Spinal cord (tissue), 10 donors: ENCODE results near the gene SOX5. TPM values are rescaled to one million over a fixed set of nuclear protein-coding genes. Genes with fewer than 3 reads are reported as not detected.

Source experiments
- DNase-seq, 6 donors: peaks; one replicate each; pipeline versions ENCODE4 v3.0.0 to v3.0.0-alpha.2; 2013 to 2015; ENCODE audit warnings: low spot score in 6 of 6, low read depth in 4 of 6
- H3K27ac ChIP-seq: one replicate; pipeline ENCODE4 v1.5.1; 2013; ENCODE audit warnings: low read depth, low read length, control low read depth
- H3K27me3 ChIP-seq: one replicate; pipeline ENCODE4 v1.6.1; 2013; ENCODE audit warnings: low read length; ENCODE audit not compliant: control insufficient read depth, insufficient read depth
- H3K36me3 ChIP-seq: one replicate; pipeline ENCODE4 v1.6.1; 2013; ENCODE audit warnings: low read length; ENCODE audit not compliant: control insufficient read depth, insufficient read depth
- H3K4me1 ChIP-seq: one replicate; pipeline ENCODE4 v1.6.1; 2013; ENCODE audit warnings: low read length; ENCODE audit not compliant: control insufficient read depth, insufficient read depth
- H3K4me3 ChIP-seq: one replicate; pipeline ENCODE4 v1.5.1; 2013; ENCODE audit warnings: low read depth, low read length, control low read depth
- H3K9me3 ChIP-seq: one replicate; pipeline ENCODE4 v1.6.1; 2013; ENCODE audit warnings: low read length; ENCODE audit not compliant: control insufficient read depth, insufficient read depth
- WGBS: methylation state at CpG from one replicate; pipeline ENCODE4 v1.1.5; 2013; ENCODE audit warnings: missing lambda C conversion rate; ENCODE audit not compliant: insufficient coverage; 5-methylcytosine and 5-hydroxymethylcytosine counted together
- polyA plus RNA-seq, 2 donors: library from polyadenylated mRNA; unstranded; fragments of 120-200 nt; gene quantifications; one replicate each; pipeline ENCODE4 v1.2.1, GENCODE V29; 2013; ENCODE audit not compliant: insufficient read length in 2 of 2
- total RNA-seq, 2 donors: library from RNA; depleted of rRNA in 1 of 2; stranded (reverse); fragments of 120-200 nt in 1 of 2; fragments of >200 nt in 1 of 2; gene quantifications; one replicate each; pipeline versions ENCODE4 v1.2.3 to v1.2.4, GENCODE V29; 2013 to 2014
- donor health status: healthy.

The SOX5 gene
- total and polyA plus RNA-seq, 4 donors, result 20.3 to 48.8 (median 41.8) TPM

DNA sequence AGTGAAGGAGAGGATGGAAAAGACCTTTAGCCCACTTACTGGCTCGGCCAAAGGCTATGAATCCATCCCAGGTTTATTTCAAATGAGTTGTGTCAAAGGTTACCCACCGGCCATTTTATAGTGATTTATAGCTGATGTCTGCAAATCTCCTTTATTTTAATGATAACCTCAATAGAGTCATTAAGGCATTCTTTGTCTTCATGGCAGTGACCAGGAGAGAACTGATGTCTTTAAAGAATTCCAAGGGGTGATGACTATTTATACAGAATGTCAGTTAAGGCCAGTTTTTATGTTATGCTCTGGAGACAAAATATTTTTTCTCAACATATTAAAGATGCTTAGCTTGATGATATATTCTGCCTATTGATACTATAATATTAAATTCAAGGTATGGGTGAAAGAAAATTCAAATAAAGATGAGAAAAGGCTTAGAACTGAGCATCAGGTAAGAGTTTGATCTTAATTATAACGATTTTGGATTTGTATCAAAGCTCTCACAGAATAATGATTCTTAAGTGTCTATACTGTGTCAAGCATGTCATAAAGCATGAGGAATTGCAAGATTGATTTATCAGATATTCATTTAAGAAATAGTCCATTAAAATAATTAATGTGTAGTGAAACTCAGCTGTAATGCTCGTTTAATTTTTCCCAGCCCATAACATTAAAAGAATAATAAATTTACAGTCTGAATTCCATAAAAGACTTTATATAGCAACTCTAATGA is 361.5 kb downstream of the SOX5 start:
- Histone ChIP-seq H3K9me3 (no peaks in the 10 kb centered on the region), H3K27me3 (no peaks in the 10 kb centered on the region), H3K4me3 (no peak overlapping the region), H3K36me3 (no peaks in the 10 kb centered on the region), H3K27ac (no peak overlapping the region), H3K4me1 (no peaks in the 10 kb centered on the region)
- WGBS, result no CpG with 5 or more reads among the region's 4 CpGs
- DNase-seq, result no peak

DNA sequence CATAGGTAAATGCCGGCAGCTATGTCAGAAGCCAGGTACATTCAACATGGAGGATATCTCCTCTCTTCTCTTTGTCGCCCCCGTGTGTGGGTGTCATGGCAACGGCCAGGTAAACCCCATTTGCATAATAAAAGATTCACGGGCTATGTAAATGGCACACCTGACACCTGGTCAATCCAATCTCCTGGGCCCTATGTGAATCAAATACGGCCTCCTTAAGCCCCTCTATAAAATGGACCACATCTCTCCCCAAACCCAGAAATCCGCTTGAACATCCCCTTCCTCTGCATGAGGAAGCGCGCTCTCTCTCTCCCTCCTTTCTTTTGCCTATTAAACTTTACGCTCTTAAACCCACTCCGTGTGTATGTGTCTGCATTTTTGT is 363.7 kb downstream of the SOX5 start:
- no peaks in the 10 kb centered on the region for H3K9me3 ChIP-seq
- 69% methylated on average over 7 of the region's 11 CpGs for WGBS

DNA sequence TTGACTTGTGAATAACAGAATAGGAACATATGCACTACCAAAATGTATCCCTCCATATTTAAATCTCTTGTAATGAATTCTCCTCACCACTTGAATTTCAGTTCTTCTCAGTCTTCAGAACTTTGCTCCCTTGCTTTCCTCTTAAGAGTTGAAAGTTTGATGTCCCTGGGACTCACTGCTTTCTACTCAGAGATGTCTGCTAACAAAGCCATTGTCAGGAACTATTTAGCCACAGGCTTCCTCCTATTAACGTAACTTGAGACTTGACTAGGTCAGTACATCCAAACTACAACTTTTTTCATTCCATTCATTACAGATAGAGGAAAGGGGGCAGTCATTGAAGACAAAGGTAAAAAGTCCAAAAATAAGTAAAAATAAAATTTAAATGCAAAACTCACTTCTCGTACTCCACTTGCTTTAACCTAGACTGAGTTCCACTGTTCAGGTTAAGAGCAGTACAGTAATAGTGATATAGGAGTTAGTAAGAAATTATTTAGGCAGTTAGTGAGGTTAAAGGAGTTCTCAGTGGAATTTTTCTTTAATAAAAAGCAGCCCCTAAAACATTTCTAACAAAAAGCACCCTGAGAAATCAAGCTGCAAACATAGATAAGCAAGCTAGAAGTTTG is 364.2 kb downstream of the SOX5 start:
- Histone ChIP-seq H3K27me3 (no peaks in the 10 kb centered on the region), H3K36me3 (no peaks in the 10 kb centered on the region), H3K27ac (no peak overlapping the region), H3K4me1 (no peaks in the 10 kb centered on the region), H3K4me3 (no peak overlapping the region), H3K9me3 (no peaks in the 10 kb centered on the region)
- DNase-seq, result no peak
- WGBS, result no CpG with 5 or more reads among the region's 2 CpGs

More for the DNA sequence above, 363.7 kb downstream of the SOX5 start:
- DNase-seq, result no peak
- Histone ChIP-seq H3K4me1 (no peaks in the 10 kb centered on the region), H3K27ac (no peak overlapping the region), H3K36me3 (no peaks in the 10 kb centered on the region), H3K4me3 (no peak overlapping the region), H3K27me3 (no peaks in the 10 kb centered on the region)

DNA sequence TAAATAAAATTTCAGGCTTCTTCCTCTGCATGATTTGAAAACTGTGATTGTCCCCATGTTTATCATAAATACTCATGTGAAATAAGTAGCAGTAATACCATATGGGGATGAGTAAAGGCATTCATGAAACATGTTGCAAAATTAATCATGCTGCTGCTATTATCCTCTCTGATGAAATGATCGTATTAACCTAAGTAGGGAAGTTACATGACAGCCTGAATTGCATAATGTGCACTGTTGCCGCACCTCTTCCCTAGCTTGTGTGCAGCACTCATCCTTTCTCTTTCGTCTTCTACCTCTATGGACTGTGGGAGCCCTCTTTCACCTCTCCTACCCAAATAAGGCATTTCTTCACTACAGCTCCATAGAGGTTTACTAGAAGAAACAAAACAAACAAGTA is 367.6 kb downstream of the SOX5 start:
- no CpG with 5 or more reads among the region's 3 CpGs for WGBS

DNA sequence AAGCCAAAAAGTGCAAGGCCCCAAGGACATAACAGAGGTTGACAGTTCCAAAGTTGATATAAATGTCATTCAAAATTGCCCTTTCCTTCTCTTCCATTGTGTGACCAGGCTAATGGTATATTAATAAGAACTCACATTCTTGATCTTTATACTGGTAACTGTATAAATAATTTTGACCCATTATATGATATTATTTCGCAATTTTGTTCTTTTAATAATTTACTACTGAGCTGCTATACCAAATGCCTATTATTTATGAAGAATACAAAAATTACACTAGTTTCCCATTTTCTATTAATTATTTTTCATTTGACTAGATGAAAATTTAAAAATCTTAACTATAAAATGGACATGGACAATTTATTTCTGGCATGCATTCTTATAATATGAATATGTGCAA is 370.2 kb downstream of the SOX5 start:
- no peak overlapping the region for H3K4me3 ChIP-seq
- no peaks in the 10 kb centered on the region for H3K9me3 ChIP-seq
- no peak overlapping the region for H3K27ac ChIP-seq
- H3K27me3 ChIP-seq, result no peaks in the 10 kb centered on the region
- DNase-seq, result no peak
- no peaks in the 10 kb centered on the region for H3K4me1 ChIP-seq
- no peaks in the 10 kb centered on the region for H3K36me3 ChIP-seq
- no CpG with 5 or more reads among the region's 1 CpG for WGBS

More for the DNA sequence above, 367.6 kb downstream of the SOX5 start:
- Histone ChIP-seq H3K4me3 (no peak overlapping the region), H3K9me3 (no peaks in the 10 kb centered on the region), H3K27ac (no peak overlapping the region), H3K36me3 (no peaks in the 10 kb centered on the region), H3K27me3 (no peaks in the 10 kb centered on the region), H3K4me1 (no peaks in the 10 kb centered on the region)
- DNase-seq, result peak in 1 of 6 donors; percentile 28

DNA sequence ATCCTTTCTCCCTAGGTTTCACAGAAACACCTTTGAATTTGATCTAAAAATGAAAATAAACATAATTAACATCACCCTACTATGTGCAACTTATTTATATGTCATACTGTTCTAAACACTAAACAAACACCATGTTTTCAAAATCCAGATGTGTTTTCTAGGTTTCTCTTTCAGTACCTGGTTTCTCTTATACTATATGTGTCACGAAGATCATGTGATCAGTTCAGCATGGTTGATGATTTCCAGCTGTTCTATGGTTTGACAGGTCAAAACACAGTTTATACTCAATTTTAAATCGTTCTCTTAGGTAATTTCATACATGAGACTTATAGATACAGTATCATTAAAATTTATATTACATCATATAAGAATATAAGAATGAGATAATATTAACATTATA is 373.1 kb downstream of the SOX5 start:
- no peaks in the 10 kb centered on the region for H3K9me3 ChIP-seq
- no CpG with 5 or more reads among the region's 2 CpGs for WGBS

DNA sequence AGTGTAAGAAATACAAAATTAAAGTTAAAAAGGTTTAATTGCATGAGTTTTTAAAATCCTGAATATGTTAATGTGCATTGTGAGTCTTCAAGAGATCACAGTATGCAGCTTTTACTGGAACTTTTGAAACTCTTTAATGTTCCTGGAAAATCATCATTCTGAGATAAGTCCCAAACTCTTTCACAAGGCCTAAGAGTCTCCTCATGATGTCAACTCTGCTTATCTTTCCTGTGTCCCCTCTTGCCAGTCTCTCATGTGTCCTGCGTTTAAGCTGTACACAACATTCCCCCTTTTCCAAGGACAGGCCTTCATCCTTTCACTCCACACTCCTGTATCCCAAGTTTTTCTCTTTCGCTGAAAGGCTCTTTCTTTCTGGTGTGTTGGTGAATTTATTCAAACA is 380.1 kb downstream of the SOX5 start:
- no peak overlapping the region for H3K27ac ChIP-seq
- H3K4me1 ChIP-seq, result no peaks in the 10 kb centered on the region
- H3K36me3 ChIP-seq, result no peaks in the 10 kb centered on the region
- H3K9me3 ChIP-seq, result no peaks in the 10 kb centered on the region
- H3K27me3 ChIP-seq, result no peaks in the 10 kb centered on the region
- no peak for DNase-seq
- WGBS, result 80% methylated on average over 1 of the region's 2 CpGs
- no peak overlapping the region for H3K4me3 ChIP-seq

More for the DNA sequence above, 373.1 kb downstream of the SOX5 start:
- Histone ChIP-seq H3K27ac (no peak overlapping the region), H3K4me1 (no peaks in the 10 kb centered on the region), H3K36me3 (no peaks in the 10 kb centered on the region), H3K27me3 (no peaks in the 10 kb centered on the region), H3K4me3 (no peak overlapping the region)
- DNase-seq, result no peak

DNA sequence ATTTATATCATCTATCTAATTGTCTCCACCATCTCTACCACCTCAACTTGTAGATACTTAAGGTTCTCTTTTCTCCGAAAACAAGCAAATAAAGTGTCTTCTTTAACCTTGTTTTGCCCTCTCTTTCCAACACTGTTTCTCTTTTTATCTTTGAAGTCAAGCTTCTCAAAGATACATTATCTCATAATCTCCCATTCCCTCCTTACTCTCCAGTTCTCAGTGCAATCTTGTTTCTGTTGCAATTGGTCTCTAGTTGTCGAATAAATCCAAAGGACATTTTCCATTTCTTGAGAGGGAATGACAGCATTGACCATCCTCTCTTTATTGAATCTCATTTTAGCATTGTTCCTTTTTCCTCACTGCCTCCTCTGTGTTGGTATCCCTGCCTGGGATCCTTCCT is 383.3 kb downstream of the SOX5 start:
- WGBS, result 50% methylated on average over 2 of the region's 2 CpGs
- no peak for DNase-seq
- H3K27me3 ChIP-seq, result no peaks in the 10 kb centered on the region
- H3K4me3 ChIP-seq, result no peak overlapping the region
- H3K4me1 ChIP-seq, result no peaks in the 10 kb centered on the region
- H3K9me3 ChIP-seq, result no peaks in the 10 kb centered on the region
- no peak overlapping the region for H3K27ac ChIP-seq
- H3K36me3 ChIP-seq, result no peaks in the 10 kb centered on the region

DNA sequence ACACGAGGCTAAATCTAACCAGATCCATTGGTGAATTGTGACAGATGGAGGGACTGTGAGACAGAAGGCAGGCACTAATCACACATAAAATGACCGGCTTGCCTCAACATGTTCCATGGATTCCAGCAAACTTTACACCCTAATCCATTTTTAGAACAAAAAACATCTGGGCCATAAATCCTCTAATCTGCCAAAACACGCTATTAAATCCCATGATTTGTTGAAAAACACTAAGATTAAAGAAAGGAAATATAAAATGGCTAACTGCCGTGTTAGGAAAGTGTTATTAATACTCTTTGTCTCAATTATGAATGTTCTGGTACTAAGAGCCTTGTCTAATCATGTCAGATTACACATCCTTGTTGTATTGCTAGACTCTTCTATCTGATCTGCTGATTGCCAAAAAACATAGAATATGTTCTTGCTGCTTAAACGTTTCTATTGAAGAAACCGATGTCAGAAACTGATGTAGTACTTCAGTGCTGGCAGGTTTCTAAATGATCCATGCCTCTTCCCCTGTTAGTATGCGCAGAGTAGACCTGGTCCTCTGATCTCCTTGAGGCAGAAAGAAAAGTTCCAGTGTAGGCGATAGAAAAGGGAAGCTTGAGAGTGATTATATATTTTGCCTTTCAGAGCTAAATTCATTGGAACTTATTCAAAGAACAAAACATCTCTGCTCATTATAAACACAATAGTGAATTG is 384.9 kb downstream of the SOX5 start:
- WGBS, result 56% methylated on average over 3 of the region's 8 CpGs
- no peaks in the 10 kb centered on the region for H3K36me3 ChIP-seq
- peak in 2 of 6 donors; percentile 35 to 43 for DNase-seq
- no peaks in the 10 kb centered on the region for H3K4me1 ChIP-seq
- H3K9me3 ChIP-seq, result no peaks in the 10 kb centered on the region
- H3K27me3 ChIP-seq, result no peaks in the 10 kb centered on the region
- no peak overlapping the region for H3K27ac ChIP-seq
- H3K4me3 ChIP-seq, result no peak overlapping the region
